ENCODE data around the gene GPC5. TPM values are rescaled to one million over a fixed set of nuclear protein-coding genes. Genes with fewer than 3 reads are reported as not detected.

Gene GPC5
- total and polyA plus RNA-seq, 2 of the 8 experiments (the other 6 are each of a cell fraction or from before 2014, with no cell fraction given) = 0.20 to 0.39 TPM

DNA sequence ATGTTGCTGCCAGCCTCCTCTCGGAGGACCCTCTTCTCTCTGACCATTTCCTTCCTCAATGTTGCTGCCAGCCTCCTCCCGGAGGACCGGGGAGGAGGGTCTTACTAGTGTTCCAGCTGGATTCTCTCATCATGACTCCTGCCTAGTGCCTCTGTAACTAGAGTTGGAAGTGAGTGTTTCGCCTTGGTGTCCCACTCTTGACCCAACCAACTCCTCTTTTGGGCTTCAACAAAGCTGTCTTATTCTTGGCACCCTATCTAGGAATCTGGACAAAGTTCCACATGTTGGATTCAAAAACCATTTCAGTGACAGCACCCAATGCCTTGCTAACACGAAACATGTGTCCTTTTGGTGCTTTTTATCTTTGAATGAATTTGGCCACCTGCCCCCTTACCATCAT lies 165.4 kb downstream of the GPC5 start:
- no peak overlapping the region for H4K8ac ChIP-seq (ENCODE audit: extremely low read depth, insufficient read depth, low read length)
- H2BK120ac ChIP-seq (replicated peaks; ENCODE audit: low read depth, low read length) = no peak overlapping the region
- H2AK5ac ChIP-seq (ENCODE audit: low read depth, low read length) = no peak overlapping the region
- H3K56ac ChIP-seq (replicated peaks; ENCODE audit: insufficient read length, low read depth, low read length) = no peak overlapping the region
- 88% methylated on average over 5 of the region's 5 CpGs; no CpG with 5 or more reads in 1 of the 2 experiments for WGBS, 2 experiments (ENCODE audit: extremely low coverage in 1 of 2, insufficient coverage in 1 of 2, insufficient read length in 1 of 2, insufficient replicate concordance in 2 of 2, low coverage in 1 of 2, low lambda C conversion rate in 2 of 2, missing lambda C conversion rate in 1 of 2)
- no peak overlapping the region for H3K23ac ChIP-seq (ENCODE audit: insufficient read length)
- H4K91ac ChIP-seq (replicated peaks; ENCODE audit: insufficient read length, low read length) = no peak overlapping the region
- no peak overlapping the region for H3K9ac ChIP-seq (replicated peaks in 1 of 4; ENCODE audit: extremely low read depth in 1 of 4, low read depth in 3 of 4, low read length in 3 of 4)
- no peaks in the 10 kb centered on the region for H3K79me1 ChIP-seq (ENCODE audit: low read depth, low read length)
- H3K18ac ChIP-seq (ENCODE audit: extremely low read depth, low read length) = no peak overlapping the region
- no peaks in the 10 kb centered on the region for H3K36me3 ChIP-seq (ENCODE audit: control insufficient read depth in 2 of 4, insufficient read depth in 4 of 4, low read length in 3 of 4)
- H3K4ac ChIP-seq (replicated peaks; ENCODE audit: insufficient read length, low read depth, low read length) = no peak overlapping the region
- H2BK12ac ChIP-seq (ENCODE audit: low read depth, low read length) = no peak overlapping the region
- no peak overlapping the region for H2AFZ ChIP-seq (ENCODE audit: low read length)
- CTCF ChIA-PET (ENCODE audit: partially characterized antibody) = interaction anchor here (1.2 kb wide), 1 partner anchor 13 kb away, joined by 4 read pairs; no protein-coding TSS in a partner anchor
- H4K5ac ChIP-seq (ENCODE audit: insufficient read length, low read depth, low read length) = no peak overlapping the region
- H3K14ac ChIP-seq (ENCODE audit: insufficient read length) = no peak overlapping the region
- H3K4me2 ChIP-seq (ENCODE audit: insufficient read depth in 1 of 2, low read depth in 2 of 2, low read length in 2 of 2) = no peak overlapping the region
- DNase-seq (ENCODE audit: low read depth in 1 of 2, low spot score in 2 of 2) (no peak), FAIRE-seq (no peak)
- POLR2A ChIA-PET (ENCODE audit: partially characterized antibody) = no interaction called here
- no peak overlapping the region for H2BK15ac ChIP-seq (ENCODE audit: low read length)
- H4K20me1 ChIP-seq (replicated peaks in 1 of 2; ENCODE audit: control insufficient read depth in 1 of 2, insufficient read depth in 2 of 2, low read length in 2 of 2) = peaks cover 0 to 1% of the 10 kb centered on the region in 2 experiments
- no peaks in the 10 kb centered on the region for H3K9me3 ChIP-seq (ENCODE audit: insufficient read depth in 2 of 2, low read depth in 1 of 2, low read length in 1 of 2)
- no peak overlapping the region for H2BK20ac ChIP-seq (ENCODE audit: low read length)
- no peak overlapping the region for H3K4me3 ChIP-seq (ENCODE audit: extremely low read depth in 1 of 4, insufficient read depth in 2 of 4, low read depth in 3 of 4, low read length in 4 of 4)
- H3K27me3 ChIP-seq (replicated peaks in 1 of 4; ENCODE audit: control insufficient read depth in 3 of 4, extremely low read depth in 1 of 4, insufficient read depth in 3 of 4, low read length in 3 of 4) = peaks cover 0 to 1% (median 0%) of the 10 kb centered on the region in 4 experiments; a peak in 1 of 7 replicates
- no peaks in the 10 kb centered on the region for H3K4me1 ChIP-seq (replicated peaks in 1 of 4; ENCODE audit: control insufficient read depth in 3 of 4, insufficient read depth in 4 of 4, low read length in 3 of 4)
- no peaks in the 10 kb centered on the region for H3K79me2 ChIP-seq (ENCODE audit: control insufficient read depth in 1 of 2, insufficient read depth in 2 of 2, low read length in 2 of 2)
- no peak overlapping the region for H3K27ac ChIP-seq (ENCODE audit: low read depth, low read length)
- no peaks in the 10 kb centered on the region for H3K23me2 ChIP-seq (ENCODE audit: low read depth, low read length)
- H2BK5ac ChIP-seq (ENCODE audit: low read depth, low read length) = no peak overlapping the region
- TF ChIP-seq SUZ12 (IDR thresholded peaks at IDR 0.05; ENCODE audit: low read length) = no peak
- no peak for TF ChIP-seq CBX5 (IDR thresholded peaks at IDR 0.05; ENCODE audit: low read depth, low read length)
- no peak for TF ChIP-seq JUND (IDR thresholded peaks at IDR 0.05; ENCODE audit: low read length)
- TF ChIP-seq, protein P1, sequence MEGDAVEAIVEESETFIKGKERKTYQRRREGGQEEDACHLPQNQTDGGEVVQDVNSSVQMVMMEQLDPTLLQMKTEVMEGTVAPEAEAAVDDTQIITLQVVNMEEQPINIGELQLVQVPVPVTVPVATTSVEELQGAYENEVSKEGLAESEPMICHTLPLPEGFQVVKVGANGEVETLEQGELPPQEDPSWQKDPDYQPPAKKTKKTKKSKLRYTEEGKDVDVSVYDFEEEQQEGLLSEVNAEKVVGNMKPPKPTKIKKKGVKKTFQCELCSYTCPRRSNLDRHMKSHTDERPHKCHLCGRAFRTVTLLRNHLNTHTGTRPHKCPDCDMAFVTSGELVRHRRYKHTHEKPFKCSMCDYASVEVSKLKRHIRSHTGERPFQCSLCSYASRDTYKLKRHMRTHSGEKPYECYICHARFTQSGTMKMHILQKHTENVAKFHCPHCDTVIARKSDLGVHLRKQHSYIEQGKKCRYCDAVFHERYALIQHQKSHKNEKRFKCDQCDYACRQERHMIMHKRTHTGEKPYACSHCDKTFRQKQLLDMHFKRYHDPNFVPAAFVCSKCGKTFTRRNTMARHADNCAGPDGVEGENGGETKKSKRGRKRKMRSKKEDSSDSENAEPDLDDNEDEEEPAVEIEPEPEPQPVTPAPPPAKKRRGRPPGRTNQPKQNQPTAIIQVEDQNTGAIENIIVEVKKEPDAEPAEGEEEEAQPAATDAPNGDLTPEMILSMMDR (IDR thresholded peaks at IDR 0.05; ENCODE audit: control extremely low read depth in 1 of 3, insufficient read depth in 1 of 3, low read depth in 1 of 3, low read length in 3 of 3) = no peak
- no peak for TF ChIP-seq RNF2 (IDR thresholded peaks at IDR 0.05; ENCODE audit: borderline replicate concordance, low read depth, low read length, missing control alignments, poor library complexity, severe bottlenecking)
- no peak for TF ChIP-seq TAF1 (IDR thresholded peaks at IDR 0.05; ENCODE audit: low read depth, low read length)
- TF ChIP-seq, protein P2, sequence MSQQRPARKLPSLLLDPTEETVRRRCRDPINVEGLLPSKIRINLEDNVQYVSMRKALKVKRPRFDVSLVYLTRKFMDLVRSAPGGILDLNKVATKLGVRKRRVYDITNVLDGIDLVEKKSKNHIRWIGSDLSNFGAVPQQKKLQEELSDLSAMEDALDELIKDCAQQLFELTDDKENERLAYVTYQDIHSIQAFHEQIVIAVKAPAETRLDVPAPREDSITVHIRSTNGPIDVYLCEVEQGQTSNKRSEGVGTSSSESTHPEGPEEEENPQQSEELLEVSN (IDR thresholded peaks at IDR 0.05) = no peak
- TF ChIP-seq, protein P3, sequence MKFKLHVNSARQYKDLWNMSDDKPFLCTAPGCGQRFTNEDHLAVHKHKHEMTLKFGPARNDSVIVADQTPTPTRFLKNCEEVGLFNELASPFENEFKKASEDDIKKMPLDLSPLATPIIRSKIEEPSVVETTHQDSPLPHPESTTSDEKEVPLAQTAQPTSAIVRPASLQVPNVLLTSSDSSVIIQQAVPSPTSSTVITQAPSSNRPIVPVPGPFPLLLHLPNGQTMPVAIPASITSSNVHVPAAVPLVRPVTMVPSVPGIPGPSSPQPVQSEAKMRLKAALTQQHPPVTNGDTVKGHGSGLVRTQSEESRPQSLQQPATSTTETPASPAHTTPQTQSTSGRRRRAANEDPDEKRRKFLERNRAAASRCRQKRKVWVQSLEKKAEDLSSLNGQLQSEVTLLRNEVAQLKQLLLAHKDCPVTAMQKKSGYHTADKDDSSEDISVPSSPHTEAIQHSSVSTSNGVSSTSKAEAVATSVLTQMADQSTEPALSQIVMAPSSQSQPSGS (IDR thresholded peaks at IDR 0.05; ENCODE audit: low read length) = no peak
- TF ChIP-seq CEBPB (IDR thresholded peaks at IDR 0.05; ENCODE audit: low read depth, low read length) = no peak

Data from H1 (cell line).